ENCODE measurements around the gene NFS1. TPM values are rescaled to one million over a fixed set of nuclear protein-coding genes. Genes with fewer than 3 reads are reported as not detected.
"Not testable (repeated sequence)": the region's sequence is repeated elsewhere in the genome, so short reads cannot be mapped to it uniquely, and the experiment has no call there.

Gene NFS1
- polyA plus RNA-seq, 2 of the 4 experiments (the other 2 are of a cell fraction) = 44.0 to 50.5 TPM

GRCh38 chr20:35705894-35706293 is 6.7 kb upstream of the NFS1 start:
- DNase-seq (ENCODE audit: low read depth in 1 of 2, low spot score in 1 of 2); H3K4me3 ChIP-seq; H3K9me3 ChIP-seq; ATAC-seq; H3K27ac ChIP-seq; H3K4me2 ChIP-seq; FAIRE-seq: not testable (repeated sequence)
- CTCF ChIA-PET = interaction anchor here (0.6 to 2.1 kb wide), 6 partner anchors 9 to 248 kb away, joined by 3 to 7 read pairs (median 5); partner anchors contain the start of gene SCAND1
- POLR2A ChIA-PET = interaction anchor here (0.6 kb wide), 1 partner anchor 24 kb away, joined by 3 read pairs; no protein-coding TSS in a partner anchor
- WGBS (ENCODE audit: missing lambda C conversion rate) = 90% methylated on average over 11 of the region's 11 CpGs
- peaks cover 19% of the 10 kb centered on the region; the same call in 2 of the 3 replicates for H3K4me1 ChIP-seq
- 0 out of 2 replicates have a peak, but pooled peaks have one; percentile 71 for TF ChIP-seq POLR2AphosphoS2 (conservative IDR thresholded peaks at IDR 0.05; ENCODE audit: low read length)

- WGBS (ENCODE audit: missing lambda C conversion rate) = 91% methylated on average over 5 of the region's 5 CpGs
These were observed 5.5 kb upstream of the NFS1 start for GRCh38 chr20:35704514-35705261.

GRCh38 chr20:35702824-35703695 is 3.9 kb upstream of the NFS1 start:
- ATAC-seq (no peak), DNase-seq (ENCODE audit: low read depth in 1 of 2, low spot score in 1 of 2) (no peak), FAIRE-seq (no peak)
- CTCF ChIA-PET = interaction anchor here (0.6 to 1.3 kb wide), 5 partner anchors 9 to 1117 kb away, joined by 3 to 4 read pairs (median 3); partner anchors contain the start of gene RBM39
- H3K27ac ChIP-seq = no peak overlapping the region
- TF ChIP-seq TFCP2L1 (CRISPR knock-in tag; IDR thresholded peaks at IDR 0.05) (0 out of 2 replicates have a peak, but pooled peaks have one; percentile 18), ZFP36 (IDR thresholded peaks at IDR 0.05; ENCODE audit: borderline replicate concordance, partially characterized antibody) (no peak), POLR2AphosphoS2 (conservative IDR thresholded peaks at IDR 0.05; ENCODE audit: low read length) (0 out of 2 replicates have a peak, but pooled peaks have one; percentile 29), RCOR1 (IDR thresholded peaks at IDR 0.05; ENCODE audit: low read depth, low read length) (no peak), KDM1A (IDR thresholded peaks at IDR 0.05; ENCODE audit: low read depth) (no peak)
- POLR2A ChIA-PET = interaction anchor here (0.7 to 1.0 kb wide), 5 partner anchors 16 to 181 kb away, joined by 3 to 4 read pairs (median 3); partner anchors contain the start of gene RBM39
- no peak overlapping the region for H3K4me2 ChIP-seq
- WGBS (ENCODE audit: missing lambda C conversion rate) = 79% methylated on average over 4 of the region's 4 CpGs
- no peaks in the 10 kb centered on the region for H3K9me3 ChIP-seq
- no peak overlapping the region for H3K4me3 ChIP-seq
- peaks cover 22% of the 10 kb centered on the region for H3K4me1 ChIP-seq

More at GRCh38 chr20:35704514-35705261, 5.5 kb upstream of the NFS1 start:
- TF ChIP-seq SREBF2 (IDR thresholded peaks at IDR 0.05) (no peak), FOSB (CRISPR knock-in tag; IDR thresholded peaks at IDR 0.05) (peak; percentile 46; the same call in 1 of the 2 replicates), MAX (IDR thresholded peaks at IDR 0.05) (no peak), BHLHE40 (IDR thresholded peaks at IDR 0.05; ENCODE audit: low read depth, low read length) (no peak)
- POLR2A ChIA-PET = interaction anchor here (1.4 kb wide), 1 partner anchor 38 kb away, joined by 4 read pairs; the partner anchor contains the start of gene RBM39
- ATAC-seq = no peak
- DNase-seq (ENCODE audit: low read depth in 1 of 2, low spot score in 1 of 2) = no peak
- no peak overlapping the region for H3K4me2 ChIP-seq
- H3K27ac ChIP-seq = no peak overlapping the region
- H3K4me3 ChIP-seq = no peak overlapping the region
- peaks cover 17% of the 10 kb centered on the region; the same call in 2 of the 3 replicates for H3K4me1 ChIP-seq
- FAIRE-seq = no peak
- CTCF ChIA-PET = interaction anchor here (1.0 to 2.1 kb wide), 3 partner anchors 10 to 180 kb away, joined by 3 to 7 read pairs (median 5); no protein-coding TSS in a partner anchor
- no peaks in the 10 kb centered on the region for H3K9me3 ChIP-seq

GRCh38 chr20:35702051-35702823 is 3.1 kb upstream of the NFS1 start:
- no peak for DNase-seq (ENCODE audit: low read depth in 1 of 2, low spot score in 1 of 2)
- Histone ChIP-seq H3K9me3 (no peaks in the 10 kb centered on the region), H3K4me1 (peaks cover 28% of the 10 kb centered on the region), H3K27ac (no peak overlapping the region), H3K4me3 (no peak overlapping the region), H3K4me2 (no peak overlapping the region)
- no peak for ATAC-seq
- WGBS (ENCODE audit: missing lambda C conversion rate) = 90% methylated on average over 12 of the region's 12 CpGs
- ChIA-PET CTCF (interaction anchor here (0.6 to 2.1 kb wide), 4 partner anchors 8 to 181 kb away, joined by 3 to 8 read pairs (median 4); partner anchors contain the start of gene RBM39), POLR2A (interaction anchor here (0.7 to 1.3 kb wide), 4 partner anchors 8 to 40 kb away, joined by 3 to 4 read pairs (median 3); partner anchors contain the start of gene RBM39)
- peak; percentile 42 for TF ChIP-seq MAFK (IDR thresholded peaks at IDR 0.05; ENCODE audit: partially characterized antibody)
- no peak for TF ChIP-seq HMGXB4 (CRISPR knock-in tag; IDR thresholded peaks at IDR 0.05; ENCODE audit: borderline replicate concordance)
- TF ChIP-seq POLR2AphosphoS2 (conservative IDR thresholded peaks at IDR 0.05; ENCODE audit: low read length) = peak; percentile 91
- TF ChIP-seq EHMT2 (IDR thresholded peaks at IDR 0.05; ENCODE audit: low read depth) = no peak
- FAIRE-seq = no peak
